Endothelial cell (in vitro differentiated cells): ENCODE results near the gene CD300LB. TPM values are rescaled to one million over a fixed set of nuclear protein-coding genes. Genes with fewer than 3 reads are reported as not detected.
A peak's percentile ranks its signal among the peaks of the same experiment; 100 is the strongest.

Experiments
- DNase-seq: peaks from one replicate; pipeline ENCODE4 v3.0.0; 2021; ENCODE audit warnings: low spot score
- H3K27ac Mint-ChIP-seq: one replicate; pipeline ENCODE4 v1.8.0; 2021; ENCODE audit warnings: mixed read lengths, inconsistent platforms; ENCODE audit not compliant: unreplicated experiment
- H3K27me3 Mint-ChIP-seq: one replicate; pipeline ENCODE4 v1.8.0; 2021; ENCODE audit warnings: mild to moderate bottlenecking, moderate library complexity, mixed read lengths, inconsistent platforms; ENCODE audit not compliant: unreplicated experiment
- H3K36me3 Mint-ChIP-seq: one replicate; pipeline ENCODE4 v1.8.0; 2021; ENCODE audit warnings: mild to moderate bottlenecking, low read depth, mixed read lengths, inconsistent platforms; ENCODE audit not compliant: unreplicated experiment
- H3K4me1 Mint-ChIP-seq: one replicate; pipeline ENCODE4 v1.8.0; 2021; ENCODE audit warnings: mild to moderate bottlenecking, mixed read lengths, inconsistent platforms; ENCODE audit not compliant: unreplicated experiment
- H3K4me3 Mint-ChIP-seq: one replicate; pipeline ENCODE4 v1.8.0; 2021; ENCODE audit warnings: mild to moderate bottlenecking, mixed read lengths, inconsistent platforms; ENCODE audit not compliant: unreplicated experiment
- H3K9me3 Mint-ChIP-seq: one replicate; pipeline ENCODE4 v1.8.0; 2021; ENCODE audit warnings: mixed read lengths, inconsistent platforms; ENCODE audit not compliant: unreplicated experiment
- CTCF ChIP-seq: fragments of 200-600 bp; sonication (generic); IDR thresholded peaks from one replicate; pipeline ENCODE4 v1.5.0; 2021; ENCODE audit warnings: antibody characterized with exemption; ENCODE audit not compliant: unreplicated experiment
- total RNA-seq: library from RNA; stranded (reverse); fragmentation: NEBNext Ultra II Directional; extraction: Animal tissue kit (Norgen Biotek cat#: 25700); gene quantifications from one replicate; pipeline ENCODE4 v1.2.1, GENCODE V29; 2021; ENCODE audit not compliant: unreplicated experiment

Gene CD300LB
- total RNA-seq, 1 donor from 2014 or later: not detected

DNA sequence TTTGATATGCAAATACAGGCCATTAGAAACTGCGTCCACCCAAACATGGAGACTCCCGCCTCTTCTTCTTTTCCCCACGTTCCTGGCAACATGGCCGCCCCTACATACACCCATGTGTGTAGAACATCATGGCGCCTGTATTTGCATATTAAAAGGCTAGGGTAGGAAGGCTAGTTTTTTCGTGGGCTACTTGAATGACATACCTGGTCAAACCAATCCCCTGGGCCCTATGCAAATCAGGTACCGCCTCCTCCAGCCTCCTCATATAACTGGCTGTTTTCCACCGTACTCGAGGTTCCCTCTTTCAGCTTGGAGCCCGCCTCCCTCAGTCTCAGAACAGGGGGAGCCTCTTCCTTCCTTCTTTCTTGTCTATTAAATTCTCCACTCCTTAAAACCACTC is 840 bp upstream of the CD300LB start:
- Mint-ChIP-seq H3K36me3 (no peaks in the 10 kb centered on the region), H3K27me3 (peaks cover 2% of the 10 kb centered on the region), H3K4me1 (no peaks in the 10 kb centered on the region), H3K9me3 (no peaks in the 10 kb centered on the region), H3K27ac (no peak overlapping the region), H3K4me3 (no peak overlapping the region)
- no peak for TF ChIP-seq CTCF
- DNase-seq: no peak

GRCh38 chr17:74530831-74531150 is 484 bp downstream of the CD300LB start:
- Mint-ChIP-seq H3K27ac (no peak overlapping the region), H3K4me1 (no peaks in the 10 kb centered on the region), H3K36me3 (peaks cover under 1% of the 10 kb centered on the region), H3K9me3 (no peaks in the 10 kb centered on the region), H3K27me3 (peaks cover 2% of the 10 kb centered on the region), H3K4me3 (no peak overlapping the region)
- no peak for TF ChIP-seq CTCF
- no peak for DNase-seq

DNA sequence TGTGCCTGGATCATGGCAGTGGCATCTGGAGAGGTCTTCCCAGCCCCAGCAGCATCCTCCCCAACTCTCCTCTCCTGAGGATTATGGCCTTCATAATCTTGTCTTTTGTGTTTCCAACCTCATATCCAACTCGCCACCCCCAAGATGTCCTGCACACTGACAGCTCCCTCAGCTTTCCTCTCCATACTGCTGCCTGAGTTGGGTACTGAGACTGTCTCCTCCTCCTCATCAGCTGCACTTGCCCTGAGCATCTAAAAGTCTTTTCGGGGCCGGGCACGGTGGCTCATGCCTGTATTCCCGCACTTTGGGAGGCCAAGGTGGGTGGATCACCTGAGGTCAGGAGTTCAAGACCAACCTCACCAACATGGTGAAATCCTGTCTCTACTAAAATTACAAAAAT is 2.0 kb downstream of the CD300LB start:
- peak; percentile 1 for DNase-seq

DNA sequence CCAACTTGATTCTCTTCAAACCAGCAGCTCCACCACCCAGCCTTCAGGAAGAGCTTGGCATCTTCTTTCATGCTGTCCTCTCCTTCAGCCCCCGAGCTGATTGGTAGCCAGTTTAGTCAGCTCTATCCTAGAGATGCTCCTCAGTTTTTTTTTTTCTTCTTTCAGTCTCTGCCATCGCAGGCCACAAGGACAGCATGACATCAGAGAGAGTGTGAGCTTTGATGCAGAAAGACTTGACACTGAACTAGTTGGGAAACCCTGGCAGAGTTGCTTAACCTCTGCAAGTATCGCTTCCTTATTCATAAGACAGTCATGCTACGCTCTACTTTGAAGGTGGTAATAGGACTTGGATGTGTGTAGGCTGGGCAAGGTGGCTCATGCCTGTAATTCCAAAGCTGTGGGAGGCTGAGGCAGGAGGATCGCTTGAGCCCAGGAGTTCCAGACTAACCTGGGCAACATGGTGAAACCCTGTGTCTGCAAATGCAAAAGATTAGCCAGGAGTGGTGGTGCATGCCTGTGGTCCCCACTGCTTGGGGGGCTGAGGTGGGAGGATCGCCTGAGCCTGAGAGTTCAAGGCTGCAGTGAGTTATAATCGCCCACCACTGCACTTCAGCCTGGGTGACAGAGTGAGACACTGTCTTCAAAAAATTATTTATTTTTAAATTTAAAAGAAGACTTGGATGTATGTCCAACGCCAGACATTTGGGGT is 2.6 kb downstream of the CD300LB start:
- peaks cover 6% of the 10 kb centered on the region for H3K27me3 Mint-ChIP-seq
- no peak overlapping the region for H3K27ac Mint-ChIP-seq
- TF ChIP-seq CTCF: no peak
- peaks cover 5% of the 10 kb centered on the region for H3K36me3 Mint-ChIP-seq
- no peaks in the 10 kb centered on the region for H3K9me3 Mint-ChIP-seq
- H3K4me3 Mint-ChIP-seq: no peak overlapping the region
- DNase-seq: no peak
- H3K4me1 Mint-ChIP-seq: no peaks in the 10 kb centered on the region

More for the DNA sequence above, 2.0 kb downstream of the CD300LB start:
- no peak overlapping the region for H3K27ac Mint-ChIP-seq
- H3K4me3 Mint-ChIP-seq: no peak overlapping the region
- H3K36me3 Mint-ChIP-seq: peaks cover 5% of the 10 kb centered on the region
- H3K9me3 Mint-ChIP-seq: no peaks in the 10 kb centered on the region
- no peaks in the 10 kb centered on the region for H3K4me1 Mint-ChIP-seq
- TF ChIP-seq CTCF: no peak
- peaks cover 6% of the 10 kb centered on the region for H3K27me3 Mint-ChIP-seq

GRCh38 chr17:74527756-74528155 is 3.5 kb downstream of the CD300LB start:
- Mint-ChIP-seq H3K4me3 (no peak overlapping the region), H3K27ac (no peak overlapping the region), H3K4me1 (no peaks in the 10 kb centered on the region), H3K27me3 (peaks cover 8% of the 10 kb centered on the region), H3K9me3 (no peaks in the 10 kb centered on the region), H3K36me3 (peaks cover 5% of the 10 kb centered on the region)
- TF ChIP-seq CTCF: no peak
- no peak for DNase-seq
